Measurements from ENCODE around the gene PSD4. TPM values are rescaled to one million over a fixed set of nuclear protein-coding genes. Genes with fewer than 3 reads are reported as not detected.

The PSD4 gene
- polyA plus RNA-seq, 1 donor from 2014 or later: 0.67 TPM

DNA sequence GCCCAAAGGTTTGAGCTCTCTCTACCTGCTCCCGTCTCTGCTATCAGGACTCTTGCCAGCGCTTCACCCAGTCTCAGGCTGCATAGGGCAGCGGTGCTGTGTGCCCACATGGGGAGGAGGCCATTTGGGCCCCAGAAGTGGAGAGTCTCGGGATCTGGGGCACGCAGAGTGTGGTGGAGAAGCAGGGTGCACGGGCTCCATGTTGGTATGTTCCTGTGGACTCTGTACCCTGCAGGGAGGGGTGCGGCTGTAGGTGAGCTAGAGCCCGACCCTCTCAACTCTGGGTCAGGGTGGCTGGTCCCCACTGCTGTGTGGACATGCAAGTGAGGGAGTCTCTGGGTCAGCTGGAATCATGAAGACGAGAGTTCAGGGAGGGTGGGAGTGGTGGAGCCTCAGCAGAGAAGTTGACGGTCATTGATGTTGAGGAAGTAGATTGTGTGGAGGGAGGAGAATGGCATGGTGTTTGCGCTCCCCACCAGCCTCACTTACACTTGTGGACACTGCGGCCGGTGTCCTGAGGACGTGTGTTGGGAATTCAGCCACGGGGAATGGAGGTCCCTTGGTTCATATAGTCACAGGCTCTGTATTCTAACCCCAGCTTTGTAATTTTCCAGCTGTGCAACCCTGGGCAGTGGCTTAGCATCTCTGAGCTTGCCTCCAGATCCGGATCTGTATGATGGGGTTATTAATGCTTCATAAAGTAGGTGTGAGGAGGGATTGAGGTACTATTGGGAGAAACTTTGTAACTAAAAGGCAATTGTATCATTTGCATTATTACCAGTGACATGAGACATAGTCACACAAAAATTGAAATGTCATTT lies 840 bp upstream of the PSD4 start:
- Histone ChIP-seq H2AFZ (ENCODE audit: low read depth, low read length) (no peak overlapping the region), H3K9me3 (ENCODE audit: low read length) (no peaks in the 10 kb centered on the region), H3F3A (ENCODE audit: insufficient read depth, low read length, poor library complexity, severe bottlenecking) (no peaks in the 10 kb centered on the region), H3K9ac (ENCODE audit: low read length) (no peak overlapping the region), H3K4me2 (ENCODE audit: low read length) (no peak overlapping the region), H4K20me1 (ENCODE audit: insufficient read depth) (no peaks in the 10 kb centered on the region), H3K4me3 (ENCODE audit: low read length) (no peak overlapping the region), H3K36me3 (ENCODE audit: insufficient read depth, low read length) (no peaks in the 10 kb centered on the region), H3K79me2 (replicated peaks; ENCODE audit: insufficient read depth, low read length) (no peaks in the 10 kb centered on the region), H3K27ac (ENCODE audit: low read length) (no peak overlapping the region), H3K9me2 (ENCODE audit: insufficient read depth, low read length) (no peaks in the 10 kb centered on the region), H3K27me3 (ENCODE audit: insufficient read depth, low read depth, low read length) (no peaks in the 10 kb centered on the region)
- TF ChIP-seq POLR2AphosphoS5 (IDR thresholded peaks at IDR 0.05) (no peak), MXI1 (conservative IDR thresholded peaks at IDR 0.05; ENCODE audit: poor library complexity, severe bottlenecking) (no peak), SMC3 (conservative IDR thresholded peaks at IDR 0.05; ENCODE audit: poor library complexity) (no peak), EP300 (conservative IDR thresholded peaks at IDR 0.05; ENCODE audit: poor library complexity, severe bottlenecking) (no peak), TAF1 (IDR thresholded peaks at IDR 0.05; ENCODE audit: low read depth) (no peak), EZH2 (IDR thresholded peaks at IDR 0.05; ENCODE audit: borderline replicate concordance, insufficient read depth, low read length, poor library complexity, severe bottlenecking) (no peak), RAD21 (conservative IDR thresholded peaks at IDR 0.05) (no peak)
- TF ChIP-seq, protein P1, sequence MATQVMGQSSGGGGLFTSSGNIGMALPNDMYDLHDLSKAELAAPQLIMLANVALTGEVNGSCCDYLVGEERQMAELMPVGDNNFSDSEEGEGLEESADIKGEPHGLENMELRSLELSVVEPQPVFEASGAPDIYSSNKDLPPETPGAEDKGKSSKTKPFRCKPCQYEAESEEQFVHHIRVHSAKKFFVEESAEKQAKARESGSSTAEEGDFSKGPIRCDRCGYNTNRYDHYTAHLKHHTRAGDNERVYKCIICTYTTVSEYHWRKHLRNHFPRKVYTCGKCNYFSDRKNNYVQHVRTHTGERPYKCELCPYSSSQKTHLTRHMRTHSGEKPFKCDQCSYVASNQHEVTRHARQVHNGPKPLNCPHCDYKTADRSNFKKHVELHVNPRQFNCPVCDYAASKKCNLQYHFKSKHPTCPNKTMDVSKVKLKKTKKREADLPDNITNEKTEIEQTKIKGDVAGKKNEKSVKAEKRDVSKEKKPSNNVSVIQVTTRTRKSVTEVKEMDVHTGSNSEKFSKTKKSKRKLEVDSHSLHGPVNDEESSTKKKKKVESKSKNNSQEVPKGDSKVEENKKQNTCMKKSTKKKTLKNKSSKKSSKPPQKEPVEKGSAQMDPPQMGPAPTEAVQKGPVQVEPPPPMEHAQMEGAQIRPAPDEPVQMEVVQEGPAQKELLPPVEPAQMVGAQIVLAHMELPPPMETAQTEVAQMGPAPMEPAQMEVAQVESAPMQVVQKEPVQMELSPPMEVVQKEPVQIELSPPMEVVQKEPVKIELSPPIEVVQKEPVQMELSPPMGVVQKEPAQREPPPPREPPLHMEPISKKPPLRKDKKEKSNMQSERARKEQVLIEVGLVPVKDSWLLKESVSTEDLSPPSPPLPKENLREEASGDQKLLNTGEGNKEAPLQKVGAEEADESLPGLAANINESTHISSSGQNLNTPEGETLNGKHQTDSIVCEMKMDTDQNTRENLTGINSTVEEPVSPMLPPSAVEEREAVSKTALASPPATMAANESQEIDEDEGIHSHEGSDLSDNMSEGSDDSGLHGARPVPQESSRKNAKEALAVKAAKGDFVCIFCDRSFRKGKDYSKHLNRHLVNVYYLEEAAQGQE (IDR thresholded peaks at IDR 0.05; ENCODE audit: borderline replicate concordance): no peak
- TF ChIP-seq, protein P2, sequence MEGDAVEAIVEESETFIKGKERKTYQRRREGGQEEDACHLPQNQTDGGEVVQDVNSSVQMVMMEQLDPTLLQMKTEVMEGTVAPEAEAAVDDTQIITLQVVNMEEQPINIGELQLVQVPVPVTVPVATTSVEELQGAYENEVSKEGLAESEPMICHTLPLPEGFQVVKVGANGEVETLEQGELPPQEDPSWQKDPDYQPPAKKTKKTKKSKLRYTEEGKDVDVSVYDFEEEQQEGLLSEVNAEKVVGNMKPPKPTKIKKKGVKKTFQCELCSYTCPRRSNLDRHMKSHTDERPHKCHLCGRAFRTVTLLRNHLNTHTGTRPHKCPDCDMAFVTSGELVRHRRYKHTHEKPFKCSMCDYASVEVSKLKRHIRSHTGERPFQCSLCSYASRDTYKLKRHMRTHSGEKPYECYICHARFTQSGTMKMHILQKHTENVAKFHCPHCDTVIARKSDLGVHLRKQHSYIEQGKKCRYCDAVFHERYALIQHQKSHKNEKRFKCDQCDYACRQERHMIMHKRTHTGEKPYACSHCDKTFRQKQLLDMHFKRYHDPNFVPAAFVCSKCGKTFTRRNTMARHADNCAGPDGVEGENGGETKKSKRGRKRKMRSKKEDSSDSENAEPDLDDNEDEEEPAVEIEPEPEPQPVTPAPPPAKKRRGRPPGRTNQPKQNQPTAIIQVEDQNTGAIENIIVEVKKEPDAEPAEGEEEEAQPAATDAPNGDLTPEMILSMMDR (IDR thresholded peaks at IDR 0.05; ENCODE audit: poor library complexity, severe bottlenecking): no peak

DNA sequence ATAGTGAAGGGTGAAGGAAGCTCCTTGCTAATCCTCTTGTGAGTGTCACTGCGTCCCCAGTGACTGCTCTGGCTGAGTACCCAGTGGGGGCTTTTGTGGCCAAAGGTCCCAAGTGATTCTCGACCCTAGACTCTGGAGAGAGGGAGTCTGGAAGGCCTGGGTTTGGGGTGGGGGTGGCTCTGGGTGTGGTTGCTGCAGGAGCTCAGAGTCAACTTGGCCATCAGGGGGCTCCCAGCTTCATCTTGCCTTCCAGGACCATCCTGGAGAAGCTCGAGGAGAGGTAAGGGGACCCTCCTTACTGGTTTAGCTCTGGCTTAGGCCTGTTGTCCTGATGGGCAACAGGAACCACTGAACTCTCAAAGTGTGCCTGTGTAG lies 592 bp downstream of the PSD4 start:
- no peak overlapping the region for H3K27ac ChIP-seq (ENCODE audit: low read length)
- H3K4me3 ChIP-seq (ENCODE audit: low read length): no peak overlapping the region
- no peaks in the 10 kb centered on the region for H3F3A ChIP-seq (ENCODE audit: insufficient read depth, low read length, poor library complexity, severe bottlenecking)
- H3K9ac ChIP-seq (ENCODE audit: low read length): no peak overlapping the region
- H4K20me1 ChIP-seq (ENCODE audit: insufficient read depth): no peaks in the 10 kb centered on the region
- H3K9me2 ChIP-seq (ENCODE audit: insufficient read depth, low read length): no peaks in the 10 kb centered on the region
- no peak overlapping the region for H3K4me2 ChIP-seq (ENCODE audit: low read length)
- no peaks in the 10 kb centered on the region for H3K79me2 ChIP-seq (replicated peaks; ENCODE audit: insufficient read depth, low read length)
- no peak overlapping the region for H2AFZ ChIP-seq (ENCODE audit: low read depth, low read length)
- no peaks in the 10 kb centered on the region for H3K36me3 ChIP-seq (ENCODE audit: insufficient read depth, low read length)
- TF ChIP-seq, protein P1 (IDR thresholded peaks at IDR 0.05; ENCODE audit: borderline replicate concordance): no peak
- TF ChIP-seq, protein P2 (IDR thresholded peaks at IDR 0.05; ENCODE audit: poor library complexity, severe bottlenecking): no peak
- TF ChIP-seq SMC3 (conservative IDR thresholded peaks at IDR 0.05; ENCODE audit: poor library complexity) (no peak), RAD21 (conservative IDR thresholded peaks at IDR 0.05) (no peak), EZH2 (IDR thresholded peaks at IDR 0.05; ENCODE audit: borderline replicate concordance, insufficient read depth, low read length, poor library complexity, severe bottlenecking) (no peak), POLR2AphosphoS5 (IDR thresholded peaks at IDR 0.05) (no peak)
- no peaks in the 10 kb centered on the region for H3K27me3 ChIP-seq (ENCODE audit: insufficient read depth, low read depth, low read length)
- no peaks in the 10 kb centered on the region for H3K9me3 ChIP-seq (ENCODE audit: low read length)
